ENCODE measurements around the gene TSPAN9.

DNA sequence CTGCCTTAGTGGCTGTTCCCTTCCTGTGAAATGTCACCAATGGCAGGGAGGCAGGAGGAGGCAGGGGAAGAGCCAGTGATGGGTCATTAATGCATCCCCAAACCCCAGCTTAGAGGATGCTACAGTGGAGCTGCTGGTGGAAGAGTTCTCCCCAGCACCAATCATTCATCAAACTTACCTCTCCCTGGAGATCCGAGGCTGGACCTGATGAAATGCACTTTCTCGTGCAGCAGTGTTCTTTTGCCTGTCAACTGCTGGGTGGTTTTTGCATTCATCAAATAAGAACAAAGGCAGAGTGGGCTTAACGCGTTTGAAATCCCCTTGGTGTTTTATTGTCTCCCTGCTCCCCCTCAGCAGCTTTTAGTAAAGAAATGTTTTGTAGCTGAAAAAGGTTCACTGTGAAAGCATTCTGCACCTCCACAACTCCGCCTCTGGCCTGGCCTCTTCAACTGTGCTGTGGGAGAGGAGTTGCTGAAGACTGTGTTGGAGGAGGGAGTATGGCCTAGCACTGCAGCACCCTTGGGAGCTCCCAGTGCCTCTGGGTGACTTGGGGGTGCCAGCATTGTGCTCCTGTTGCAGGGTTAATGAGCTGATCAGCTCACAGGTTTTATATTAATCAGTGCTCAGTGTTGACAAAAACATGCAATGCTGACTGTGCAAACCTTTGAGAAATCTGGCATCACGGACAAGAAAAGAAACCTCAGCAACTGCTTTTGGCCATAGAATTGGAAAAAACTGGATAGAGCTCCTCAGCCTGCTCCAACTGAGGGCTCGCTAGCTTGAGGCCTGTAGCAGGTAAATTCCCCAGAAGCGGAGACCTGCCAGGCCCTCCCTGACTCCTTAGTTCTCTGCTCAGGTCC, 14.4 kb downstream of the TSPAN9 start:
- TF ChIP-seq CTCF (IDR thresholded peaks at IDR 0.05) (no peak), POLR2A (IDR thresholded peaks at IDR 0.05) (no peak), POLR2AphosphoS5 (IDR thresholded peaks at IDR 0.05) (no peak)

All from suprapubic skin (tissue), 4 donors.